HG03439 (cell line): Measurements from ENCODE around the gene PFKP.
"Not testable (repeated sequence)": the region's sequence is repeated elsewhere in the genome, so short reads cannot be mapped to it uniquely, and the experiment has no call there.

ENCODE experiments used
- ATAC-seq: cut with Tn5 transposase; IDR thresholded peaks from one replicate; pipeline ENCODE4 v1.9.1; 2021; ENCODE audit warnings: mild to moderate bottlenecking, moderate library complexity; ENCODE audit not compliant: unreplicated experiment

Gene PFKP

DNA sequence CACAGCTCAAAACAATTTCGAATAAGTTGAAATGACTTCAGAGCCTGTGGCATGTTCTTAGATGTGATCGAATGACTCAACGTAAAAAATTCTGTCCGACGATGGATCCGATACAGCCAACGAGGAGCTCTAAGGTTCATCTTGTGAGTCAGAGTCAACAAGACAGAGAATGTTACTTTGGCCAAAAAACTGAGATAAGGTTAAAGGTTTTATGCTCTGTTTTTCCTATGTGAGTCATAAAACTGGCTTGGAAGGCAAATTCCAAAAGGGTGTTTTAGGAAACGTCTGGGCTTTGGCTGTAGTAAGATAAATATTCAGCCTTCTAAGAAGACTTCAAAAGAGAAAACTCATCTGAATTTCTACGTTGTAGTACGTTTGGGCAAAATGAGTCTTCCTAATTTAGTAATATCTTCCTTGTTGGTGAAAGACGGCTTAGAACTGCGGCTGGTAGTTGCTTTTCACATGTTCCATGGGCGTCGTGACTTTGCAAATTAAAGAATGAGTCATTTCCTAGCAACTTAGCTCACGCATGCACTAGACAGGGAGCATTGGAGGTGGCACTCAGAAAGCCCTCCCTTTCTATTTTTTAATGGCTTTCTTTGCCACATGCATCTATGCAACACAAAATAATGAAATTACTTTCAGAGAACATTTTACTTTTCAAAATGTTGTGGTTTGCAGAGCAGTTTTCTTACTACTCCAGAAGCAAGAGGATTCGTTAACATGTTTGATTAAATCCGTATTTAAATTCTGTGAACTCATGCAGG lies 28.2 kb downstream of the PFKP start:
- no peak for ATAC-seq

DNA sequence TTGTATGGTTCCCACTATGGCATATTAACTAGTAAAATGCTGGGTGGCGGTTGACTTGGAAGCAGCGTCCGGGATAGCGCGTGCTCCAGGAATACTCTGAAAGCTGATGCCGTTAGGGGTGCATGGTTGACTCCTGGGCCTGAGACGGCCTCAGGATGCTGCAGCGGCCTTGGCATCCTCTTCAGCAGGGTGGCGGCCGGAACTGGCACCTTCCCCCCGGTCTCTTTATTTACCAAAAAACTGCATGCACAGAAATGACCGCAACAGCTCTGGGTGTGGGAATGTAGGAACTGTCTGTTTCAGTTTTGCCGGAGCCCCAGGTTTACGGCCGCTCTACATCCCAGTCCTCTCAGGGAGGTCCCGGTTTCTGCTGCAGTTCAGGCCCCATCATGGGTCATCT lies 28.8 kb downstream of the PFKP start:
- ATAC-seq, result no peak

DNA sequence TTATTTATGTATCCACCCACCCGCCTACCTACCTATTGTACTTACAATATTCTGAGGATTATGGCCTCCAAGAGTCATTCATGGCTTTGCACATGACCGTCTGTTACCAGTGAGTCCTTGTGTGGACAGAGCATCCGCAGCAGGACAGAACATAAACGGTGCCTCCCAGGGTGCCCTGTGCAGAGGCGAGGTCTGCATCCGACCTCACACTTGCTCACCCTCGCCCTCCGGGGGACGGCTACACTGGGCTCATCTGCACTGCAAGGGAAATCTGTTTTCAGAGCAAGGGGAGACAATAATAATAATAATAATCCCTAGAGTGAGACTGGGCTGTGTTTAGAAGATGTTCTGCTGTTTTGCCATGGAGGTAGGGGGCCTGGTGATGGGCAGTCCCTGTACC lies 29.8 kb downstream of the PFKP start:
- no peak for ATAC-seq

DNA sequence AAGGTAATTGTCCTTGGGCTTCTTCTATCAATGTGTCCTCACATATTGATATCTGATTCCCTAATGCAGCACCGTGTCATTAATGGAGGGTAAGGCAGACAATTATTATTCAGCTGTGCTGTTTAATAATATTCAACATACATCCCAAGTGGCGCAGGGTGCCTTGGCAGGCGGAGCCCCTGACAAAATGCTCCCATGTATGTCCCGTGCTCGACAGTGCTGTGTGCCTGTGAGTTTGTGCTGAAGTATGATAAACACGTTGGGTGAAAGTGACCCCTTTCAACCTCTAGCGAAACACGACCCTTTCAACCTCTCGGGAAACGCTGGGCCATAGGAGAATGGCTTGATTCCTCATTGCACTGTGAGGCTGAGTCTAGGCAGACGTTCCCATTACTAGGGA lies 31.3 kb downstream of the PFKP start:
- no peak for ATAC-seq

DNA sequence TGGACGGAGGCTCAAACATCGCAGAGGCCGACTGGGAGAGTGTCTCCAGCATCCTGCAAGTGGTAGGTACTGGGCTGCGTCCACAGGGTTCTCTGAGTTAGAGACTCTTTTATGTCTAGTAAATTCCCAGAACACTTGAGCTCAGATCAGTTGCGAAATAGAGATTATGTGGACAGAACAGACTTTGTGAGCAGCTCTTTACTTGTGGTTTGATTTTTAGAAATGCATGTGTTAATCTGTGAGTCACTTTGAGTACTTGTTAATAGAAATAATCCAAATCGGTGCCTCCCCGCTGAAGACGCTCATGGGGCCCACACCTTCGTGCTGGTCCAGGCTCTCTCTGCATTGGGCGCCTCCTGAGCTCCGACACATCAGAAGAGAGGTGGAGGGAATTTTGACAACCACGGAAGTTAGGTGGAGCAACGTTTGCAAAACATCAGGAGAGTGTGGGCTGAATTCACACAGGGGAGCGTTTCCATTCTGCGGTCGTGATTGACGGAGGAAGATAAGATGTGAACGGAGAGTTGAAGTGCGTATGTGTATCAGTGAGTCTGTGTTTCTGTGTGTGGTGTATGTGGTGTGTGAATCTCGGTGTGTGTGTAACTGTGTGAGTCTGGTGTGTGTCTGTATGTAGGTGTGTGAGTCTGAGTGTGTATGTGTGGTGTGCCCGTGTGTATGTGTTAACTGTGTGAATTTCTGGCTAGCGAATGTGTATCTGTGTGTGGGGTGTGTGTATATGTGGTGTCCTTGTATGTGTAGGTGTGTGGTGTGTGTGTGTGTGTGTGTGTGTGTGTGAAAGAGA lies 32.1 kb downstream of the PFKP start:
- no peak for ATAC-seq

DNA sequence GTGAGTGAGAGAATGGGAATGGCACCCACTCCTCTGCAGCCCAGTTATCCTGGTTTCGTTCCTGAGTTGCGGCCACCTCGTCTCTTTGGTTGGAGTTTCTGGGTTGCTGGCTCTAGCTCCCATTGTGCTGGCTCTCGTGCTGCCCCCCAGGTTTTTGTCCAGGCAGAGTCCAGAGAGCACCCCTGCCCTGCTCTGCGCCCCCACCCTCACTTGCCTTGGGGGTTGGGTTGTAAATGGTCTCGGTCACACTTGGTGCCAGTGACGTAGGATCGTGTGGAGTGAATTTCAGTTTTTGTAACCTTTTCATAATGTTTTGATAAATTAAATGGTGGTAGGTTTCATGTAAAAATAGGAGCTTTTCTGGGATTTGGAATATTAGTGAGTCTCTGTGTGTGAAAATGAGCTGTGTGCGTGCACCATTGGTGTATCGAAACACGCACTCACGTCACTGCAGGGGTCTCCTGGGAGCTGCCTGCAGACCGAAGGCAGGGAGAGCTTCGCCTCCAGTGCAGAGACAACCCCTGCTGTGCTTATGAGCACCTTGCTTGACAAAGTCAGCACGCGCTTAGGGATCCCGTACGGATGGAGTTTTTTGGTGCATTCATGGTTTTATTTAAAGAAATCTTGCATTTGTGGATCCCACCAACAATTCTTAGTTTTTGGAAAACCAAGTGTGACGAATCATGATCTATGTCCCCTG lies 32.9 kb downstream of the PFKP start:
- ATAC-seq, result no peak

DNA sequence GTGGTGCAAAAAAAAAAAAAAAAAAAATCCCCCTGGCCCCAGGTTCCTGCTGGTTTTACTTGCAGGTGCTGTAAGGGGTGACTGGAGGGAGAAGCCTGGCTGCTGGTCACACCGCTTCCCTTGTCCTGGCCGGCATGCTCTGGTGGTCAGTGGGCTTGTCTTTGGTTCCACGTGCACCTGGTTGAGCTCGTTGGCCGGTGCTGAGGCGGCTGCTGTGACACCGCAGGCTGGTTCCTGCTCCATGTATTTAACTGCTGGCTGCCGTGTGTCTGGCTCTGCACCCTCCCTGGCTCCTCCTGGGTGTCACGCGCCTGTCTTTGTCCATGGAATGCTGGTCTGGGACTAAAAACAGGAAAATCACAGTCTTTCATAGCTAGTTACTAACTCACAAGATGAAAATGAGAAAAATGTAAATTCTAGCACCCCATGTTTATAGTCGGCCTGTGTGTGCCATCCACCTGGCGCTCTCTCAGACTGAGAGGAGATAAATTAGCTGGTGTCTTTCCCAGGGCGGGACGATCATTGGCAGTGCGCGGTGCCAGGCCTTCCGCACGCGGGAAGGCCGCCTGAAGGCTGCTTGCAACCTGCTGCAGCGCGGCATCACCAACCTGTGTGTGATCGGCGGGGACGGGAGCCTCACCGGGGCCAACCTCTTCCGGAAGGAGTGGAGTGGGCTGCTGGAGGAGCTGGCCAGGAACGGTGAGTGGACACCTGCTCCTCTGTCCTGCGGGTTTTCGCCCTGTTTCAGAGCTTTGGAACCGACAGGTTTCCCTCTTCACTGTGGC lies 33.7 kb downstream of the PFKP start:
- ATAC-seq, result no peak

DNA sequence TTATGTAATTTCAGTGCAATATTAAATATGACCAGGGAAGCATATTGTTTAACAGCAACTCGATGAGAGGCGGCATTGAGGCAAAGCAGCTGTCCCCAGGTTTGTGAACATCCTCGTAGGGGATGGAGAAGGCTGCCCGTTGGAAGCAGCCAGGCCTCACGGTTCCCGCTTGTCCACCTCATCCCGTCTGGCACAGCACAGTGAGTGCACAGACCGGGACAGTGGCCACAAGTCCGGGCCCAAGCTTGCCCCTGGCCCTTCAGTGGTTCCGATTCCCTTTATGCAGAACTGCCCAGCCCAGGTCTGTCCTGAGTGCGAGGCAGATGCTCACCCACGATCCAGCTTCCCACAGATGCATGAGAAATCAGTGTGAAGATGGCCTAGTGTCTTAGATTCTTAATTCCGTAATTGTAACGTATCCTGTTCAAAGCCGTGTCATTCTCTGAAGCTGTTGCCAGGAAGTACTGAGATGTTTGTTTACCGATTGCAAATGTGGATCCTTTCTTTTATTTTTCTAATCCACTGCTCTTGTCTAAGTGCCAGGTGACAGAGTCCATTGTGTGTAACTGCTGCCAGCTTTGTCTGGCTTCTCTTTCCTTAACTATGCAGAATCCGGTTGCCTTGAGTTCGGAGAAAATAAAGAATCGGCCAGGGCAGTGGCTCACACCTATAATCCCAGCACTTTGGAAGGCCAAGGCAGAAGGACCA lies 35.5 kb downstream of the PFKP start:
- ATAC-seq, result no peak

DNA sequence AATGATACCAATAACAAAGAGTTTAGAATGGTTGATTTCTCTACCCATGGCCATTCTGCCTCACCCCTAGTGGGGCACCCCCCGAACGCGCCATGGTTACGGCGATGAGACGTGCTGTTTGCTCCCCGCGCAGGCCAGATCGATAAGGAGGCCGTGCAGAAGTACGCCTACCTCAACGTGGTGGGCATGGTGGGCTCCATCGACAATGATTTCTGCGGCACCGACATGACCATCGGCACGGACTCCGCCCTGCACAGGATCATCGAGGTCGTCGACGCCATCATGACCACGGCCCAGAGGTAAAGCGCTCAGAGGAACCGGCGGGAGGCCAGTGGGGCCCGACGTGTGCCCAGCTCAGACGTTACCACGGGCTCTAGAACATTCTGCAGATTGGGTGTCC lies 36.3 kb downstream of the PFKP start:
- ATAC-seq, result no peak

DNA sequence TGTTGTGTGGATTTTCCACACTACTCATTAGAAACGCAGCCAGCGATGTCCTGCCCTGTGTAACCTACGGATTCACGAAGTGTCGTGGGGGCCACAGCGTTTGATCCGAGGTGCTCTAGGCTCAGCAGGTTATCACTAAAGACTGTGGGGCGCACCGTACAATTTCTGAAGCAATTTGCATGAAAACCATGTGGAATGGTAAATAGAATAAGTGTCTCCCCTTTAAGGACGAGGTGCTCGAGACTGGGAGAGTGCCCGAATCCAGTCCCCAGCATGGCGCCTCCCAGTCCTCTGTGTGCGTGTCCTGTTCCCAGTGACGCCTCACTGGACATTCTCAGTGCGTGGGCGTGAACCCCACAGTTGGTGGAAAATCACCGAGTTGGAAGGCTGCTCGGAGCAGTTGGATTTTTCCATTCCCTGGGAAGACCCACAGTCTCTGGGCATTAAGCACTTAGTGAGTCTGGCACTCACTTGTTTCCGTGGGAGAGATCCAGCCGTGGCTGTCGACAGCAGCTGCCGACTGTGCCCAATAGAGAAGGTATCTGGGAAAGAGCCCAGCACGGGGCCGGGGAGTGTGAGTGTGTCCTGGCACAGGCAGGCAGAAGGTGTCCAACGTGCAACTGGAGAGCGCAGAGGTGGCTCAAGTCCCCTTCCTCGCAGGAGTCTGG lies 37.0 kb downstream of the PFKP start:
- ATAC-seq, result no peak

DNA sequence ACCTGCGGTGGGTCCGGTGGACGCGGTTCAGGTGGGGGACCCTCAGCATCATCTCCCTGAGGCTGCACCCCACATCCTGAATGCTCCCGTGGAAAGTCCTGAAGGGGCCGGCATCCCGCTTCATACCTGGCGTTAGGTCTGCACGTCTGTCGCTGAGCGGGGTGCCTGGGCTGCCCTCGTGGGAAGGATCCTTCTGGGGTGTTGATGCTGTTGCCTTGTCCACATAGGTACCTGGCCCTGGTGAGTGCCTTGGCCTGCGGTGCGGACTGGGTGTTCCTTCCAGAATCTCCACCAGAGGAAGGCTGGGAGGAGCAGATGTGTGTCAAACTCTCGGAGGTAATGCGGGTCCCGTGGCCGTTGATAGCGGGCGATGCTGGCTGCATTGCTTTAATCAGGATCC lies 37.8 kb downstream of the PFKP start:
- no peak for ATAC-seq

DNA sequence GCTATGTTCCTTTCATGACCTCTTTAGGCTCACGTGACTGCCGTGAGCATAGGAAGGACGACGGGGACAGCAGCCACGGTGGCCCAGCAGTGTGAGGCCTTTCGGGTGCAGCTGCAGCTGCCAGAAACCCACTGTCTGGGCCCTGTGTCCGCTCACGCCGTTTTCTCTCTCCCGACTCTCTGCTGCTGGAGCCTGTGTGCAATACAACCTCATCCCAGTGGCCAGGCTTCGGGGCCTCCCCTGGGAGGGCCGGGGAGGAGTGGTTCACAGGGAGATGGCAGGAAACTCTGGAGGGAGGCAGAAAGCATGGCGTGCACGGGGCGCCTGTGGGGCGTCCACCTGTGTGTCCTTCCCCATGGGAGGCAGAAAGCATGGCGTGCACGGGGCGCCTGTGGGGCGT lies 38.6 kb downstream of the PFKP start:
- ATAC-seq, result no peak

DNA sequence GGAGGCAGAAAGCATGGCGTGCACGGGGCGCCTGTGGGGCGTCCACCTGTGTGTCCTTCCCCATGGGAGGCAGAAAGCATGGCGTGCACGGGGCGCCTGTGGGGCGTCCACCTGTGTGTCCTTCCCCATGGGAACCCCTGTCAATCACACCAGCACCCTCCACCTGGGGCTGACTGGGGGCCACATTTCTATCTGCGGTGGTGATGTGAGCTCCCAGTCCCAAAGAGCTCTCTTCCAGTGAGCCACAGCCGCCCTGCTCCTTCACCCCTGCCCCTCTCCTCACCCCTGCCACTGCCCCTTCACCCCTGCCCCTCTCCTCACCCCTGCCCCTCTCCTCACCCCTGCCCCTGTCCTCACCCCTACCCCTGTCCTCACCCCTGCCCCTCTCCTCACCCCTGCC lies 39.0 kb downstream of the PFKP start:
- ATAC-seq, result not testable (repeated sequence)

DNA sequence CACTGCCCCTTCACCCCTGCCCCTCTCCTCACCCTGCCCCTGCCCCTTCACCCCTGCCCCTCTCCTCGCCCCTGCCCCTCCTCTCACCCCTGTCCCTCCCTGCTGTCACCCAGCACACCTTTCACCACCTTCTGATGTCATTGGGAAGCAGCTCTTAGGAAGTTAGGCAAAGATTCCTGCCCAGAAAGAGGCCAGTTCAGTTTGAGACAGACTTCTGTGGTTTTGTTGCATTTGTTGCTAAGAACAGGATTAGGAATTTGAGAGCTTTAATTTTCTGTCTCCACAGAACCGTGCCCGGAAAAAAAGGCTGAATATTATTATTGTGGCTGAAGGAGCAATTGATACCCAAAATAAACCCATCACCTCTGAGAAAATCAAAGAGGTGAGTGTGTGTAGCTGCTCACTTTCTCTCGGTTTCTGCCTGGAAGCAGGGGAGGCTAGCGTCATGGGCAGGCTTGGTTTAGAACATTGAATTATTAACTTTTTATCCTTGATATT lies 39.6 kb downstream of the PFKP start:
- ATAC-seq, result no peak

DNA sequence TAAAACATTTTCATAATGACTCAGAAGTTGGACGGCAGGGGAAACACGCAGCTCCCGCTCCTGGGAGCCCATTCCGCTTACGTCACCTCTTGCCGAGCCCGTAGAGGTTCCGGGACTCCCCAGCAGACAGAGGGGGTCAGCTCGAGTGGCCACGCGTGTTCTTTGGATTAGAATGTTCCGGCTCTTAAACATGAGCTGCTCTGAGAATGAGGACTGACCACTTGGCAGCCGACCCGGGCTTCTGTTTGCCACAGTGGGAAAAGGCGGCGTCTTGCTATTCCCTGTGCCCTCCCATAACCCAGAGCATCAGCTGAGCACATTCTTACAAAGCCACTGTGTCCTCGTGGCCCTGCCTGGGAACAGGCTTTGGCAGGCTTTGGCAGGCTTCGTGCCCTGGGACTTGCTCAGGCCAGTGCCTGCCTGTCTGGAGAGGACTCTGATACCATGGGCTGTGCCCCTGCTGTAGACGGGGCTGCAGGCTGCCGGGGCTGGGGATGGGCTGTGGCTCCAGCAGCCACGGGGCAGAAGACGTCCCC lies 40.1 kb downstream of the PFKP start:
- ATAC-seq, result no peak

DNA sequence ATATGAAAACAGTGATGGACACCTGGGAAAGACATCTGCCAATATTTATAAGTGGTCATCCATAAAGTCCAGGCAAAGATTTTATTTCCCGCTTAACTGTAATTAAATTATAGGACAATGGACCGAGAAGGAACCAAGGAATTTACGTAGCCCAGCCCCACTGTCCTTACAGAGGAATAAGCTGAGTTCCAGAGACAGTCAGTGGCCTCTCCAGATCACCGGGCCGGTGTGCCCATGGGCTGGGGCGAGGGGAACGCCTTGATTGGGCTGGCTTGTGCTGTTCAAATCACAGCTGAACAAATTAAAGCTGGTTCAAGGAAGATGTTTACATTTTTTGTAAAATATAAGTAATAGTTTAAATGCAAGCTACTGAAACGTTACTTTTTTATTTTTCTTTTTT lies 40.7 kb downstream of the PFKP start:
- no peak for ATAC-seq

DNA sequence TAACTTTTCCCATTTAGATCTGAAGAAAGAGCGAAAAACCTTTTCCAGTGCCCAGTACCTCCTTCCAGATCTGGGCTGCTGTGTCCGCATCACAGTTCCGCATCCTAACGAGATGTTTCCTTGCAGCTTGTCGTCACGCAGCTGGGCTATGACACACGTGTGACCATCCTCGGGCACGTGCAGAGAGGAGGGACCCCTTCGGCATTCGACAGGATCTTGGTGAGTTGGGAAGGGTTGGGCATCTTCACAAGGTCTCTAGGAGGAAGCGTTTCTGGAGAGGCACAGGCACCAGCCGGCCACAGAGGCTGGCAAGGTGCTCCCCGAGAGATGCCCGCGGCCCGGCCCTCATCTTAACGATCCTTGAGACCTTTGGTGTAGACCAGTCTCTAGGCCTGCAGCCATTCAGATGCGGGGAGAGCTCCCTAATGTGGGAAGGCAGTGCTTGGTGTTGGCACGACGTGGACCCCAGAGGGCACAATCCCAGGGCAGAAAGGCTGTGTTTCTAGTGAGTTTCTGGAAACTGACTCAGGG lies 41.3 kb downstream of the PFKP start:
- no peak for ATAC-seq

DNA sequence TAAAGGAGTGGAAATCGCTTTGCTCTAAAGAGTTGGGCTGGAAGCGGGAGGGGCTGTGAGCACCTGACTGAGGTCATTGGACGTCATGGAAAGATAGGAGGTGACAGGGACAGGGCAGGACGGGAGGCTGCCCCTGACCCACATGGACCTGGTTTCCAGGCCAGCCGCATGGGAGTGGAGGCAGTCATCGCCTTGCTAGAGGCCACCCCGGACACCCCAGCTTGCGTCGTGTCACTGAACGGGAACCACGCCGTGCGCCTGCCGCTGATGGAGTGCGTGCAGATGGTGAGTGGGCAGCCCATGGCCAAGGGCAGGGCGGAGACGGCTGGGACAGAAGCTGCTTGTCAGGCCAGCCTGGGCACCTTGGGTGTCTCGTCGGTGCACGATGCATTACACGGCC lies 41.8 kb downstream of the PFKP start:
- ATAC-seq, result no peak

DNA sequence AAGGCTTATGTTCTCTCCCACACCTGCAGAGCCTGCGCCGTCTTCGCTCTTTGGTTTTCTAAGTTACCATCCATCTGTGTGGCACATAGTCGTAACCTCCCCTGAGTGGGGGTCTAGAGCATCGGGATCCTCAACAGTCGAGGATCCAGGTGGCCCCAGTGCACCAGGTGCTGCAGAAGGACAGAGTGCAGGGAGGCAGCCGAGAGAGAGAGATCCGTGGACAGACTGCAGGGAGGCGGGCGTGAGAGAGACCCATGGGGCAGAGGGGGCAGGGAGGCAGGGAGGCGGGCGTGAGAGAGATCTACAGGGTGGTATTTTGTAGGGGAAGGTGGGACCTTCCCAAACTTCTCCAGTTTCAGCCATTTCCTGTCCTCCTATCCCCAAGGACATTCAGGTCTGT lies 42.3 kb downstream of the PFKP start:
- ATAC-seq, result no peak
